ENCODE results near the gene TRABD2B. TPM values are rescaled to one million over a fixed set of nuclear protein-coding genes. Genes with fewer than 3 reads are reported as not detected.

TRABD2B gene
- total RNA-seq, 1 donor from 2014 or later = 0.92 TPM

GRCh38 chr1:47981667-47982350 lies 15.4 kb downstream of the TRABD2B start:
- TF ChIP-seq CTCF (IDR thresholded peaks at IDR 0.05; ENCODE audit: insufficient read depth, low read length, poor library complexity, severe bottlenecking) = no peak
- Histone ChIP-seq H3K27me3 (ENCODE audit: control insufficient read depth, insufficient read depth, low read length) (peaks cover 2% of the 10 kb centered on the region), H3K36me3 (ENCODE audit: control insufficient read depth, insufficient read depth, low read length) (no peaks in the 10 kb centered on the region), H3K4me3 (ENCODE audit: low read depth, low read length) (no peak overlapping the region)
- DNase-seq (ENCODE audit: low read depth) = no peak

GRCh38 chr1:47980501-47980900 lies 16.7 kb downstream of the TRABD2B start:
- Histone ChIP-seq H3K4me3 (ENCODE audit: low read depth, low read length) (no peak overlapping the region), H3K36me3 (ENCODE audit: control insufficient read depth, insufficient read depth, low read length) (no peaks in the 10 kb centered on the region), H3K27me3 (ENCODE audit: control insufficient read depth, insufficient read depth, low read length) (peaks cover 2% of the 10 kb centered on the region)
- no peak for DNase-seq (ENCODE audit: low read depth)
- no peak for TF ChIP-seq CTCF (IDR thresholded peaks at IDR 0.05; ENCODE audit: insufficient read depth, low read length, poor library complexity, severe bottlenecking)

- TF ChIP-seq CTCF (IDR thresholded peaks at IDR 0.05; ENCODE audit: insufficient read depth, low read length, poor library complexity, severe bottlenecking) = no peak
- H3K36me3 ChIP-seq (ENCODE audit: control insufficient read depth, insufficient read depth, low read length) = no peaks in the 10 kb centered on the region
- DNase-seq (ENCODE audit: low read depth) = no peak
- H3K27me3 ChIP-seq (ENCODE audit: control insufficient read depth, insufficient read depth, low read length) = peaks cover 2% of the 10 kb centered on the region
- no peak overlapping the region for H3K4me3 ChIP-seq (ENCODE audit: low read depth, low read length)
These were observed 17.5 kb downstream of the TRABD2B start for GRCh38 chr1:47979724-47980123.

- no peak for DNase-seq (ENCODE audit: low read depth)
- no peak for TF ChIP-seq CTCF (IDR thresholded peaks at IDR 0.05; ENCODE audit: insufficient read depth, low read length, poor library complexity, severe bottlenecking)
- no peak overlapping the region for H3K4me3 ChIP-seq (ENCODE audit: low read depth, low read length)
- H3K27me3 ChIP-seq (ENCODE audit: control insufficient read depth, insufficient read depth, low read length) = no peaks in the 10 kb centered on the region
- H3K36me3 ChIP-seq (ENCODE audit: control insufficient read depth, insufficient read depth, low read length) = no peaks in the 10 kb centered on the region
These were observed 18.7 kb downstream of the TRABD2B start for GRCh38 chr1:47978486-47978885.

GRCh38 chr1:47976728-47977127 lies 20.5 kb downstream of the TRABD2B start:
- no peak for TF ChIP-seq CTCF (IDR thresholded peaks at IDR 0.05; ENCODE audit: insufficient read depth, low read length, poor library complexity, severe bottlenecking)
- no peak for DNase-seq (ENCODE audit: low read depth)
- no peaks in the 10 kb centered on the region for H3K27me3 ChIP-seq (ENCODE audit: control insufficient read depth, insufficient read depth, low read length)
- no peaks in the 10 kb centered on the region for H3K36me3 ChIP-seq (ENCODE audit: control insufficient read depth, insufficient read depth, low read length)
- no peak overlapping the region for H3K4me3 ChIP-seq (ENCODE audit: low read depth, low read length)

GRCh38 chr1:47976267-47976666 lies 20.9 kb downstream of the TRABD2B start:
- Histone ChIP-seq H3K4me3 (ENCODE audit: low read depth, low read length) (no peak overlapping the region), H3K27me3 (ENCODE audit: control insufficient read depth, insufficient read depth, low read length) (no peaks in the 10 kb centered on the region), H3K36me3 (ENCODE audit: control insufficient read depth, insufficient read depth, low read length) (no peaks in the 10 kb centered on the region)
- no peak for DNase-seq (ENCODE audit: low read depth)
- TF ChIP-seq CTCF (IDR thresholded peaks at IDR 0.05; ENCODE audit: insufficient read depth, low read length, poor library complexity, severe bottlenecking) = no peak

Data from kidney epithelial cell (primary cell).